ENCODE data around the gene URB2. TPM values are rescaled to one million over a fixed set of nuclear protein-coding genes. Genes with fewer than 3 reads are reported as not detected.
"Not testable (repeated sequence)": the region's sequence is repeated elsewhere in the genome, so short reads cannot be mapped to it uniquely, and the experiment has no call there.

URB2 gene
- total RNA-seq, 4 donors from 2014 or later = 5.7 to 7.7 (median 6.3) TPM

DNA sequence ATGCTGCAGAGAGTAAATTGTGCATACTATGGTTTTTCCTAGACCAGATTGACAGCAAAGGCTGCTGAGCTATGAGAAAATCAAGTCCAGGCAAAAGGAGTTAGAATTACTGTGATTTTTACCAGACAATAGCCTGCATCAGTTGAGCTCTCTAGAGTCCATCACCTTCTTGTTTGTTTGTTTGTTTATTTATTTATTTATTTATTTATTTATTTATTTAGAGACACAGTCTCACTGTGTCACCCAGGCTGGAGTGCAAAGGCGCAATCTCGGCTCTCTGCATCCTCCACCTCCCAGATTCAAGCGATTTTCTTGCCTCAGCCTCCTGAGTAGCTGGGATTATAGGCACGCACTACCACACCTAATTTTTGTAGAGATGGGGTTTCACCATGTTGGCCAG is 43.3 kb upstream of the URB2 start:
- no peak overlapping the region for H3K4me3 ChIP-seq (ENCODE audit: low read depth, poor library complexity, severe bottlenecking)
- WGBS, 2 donors = 95 to 98% methylated on average over 4 of the region's 4 CpGs
- intact Hi-C loops (cut with DNase I; ENCODE audit: low total_unique reads) = no loop called here
- TF ChIP-seq, protein P1, sequence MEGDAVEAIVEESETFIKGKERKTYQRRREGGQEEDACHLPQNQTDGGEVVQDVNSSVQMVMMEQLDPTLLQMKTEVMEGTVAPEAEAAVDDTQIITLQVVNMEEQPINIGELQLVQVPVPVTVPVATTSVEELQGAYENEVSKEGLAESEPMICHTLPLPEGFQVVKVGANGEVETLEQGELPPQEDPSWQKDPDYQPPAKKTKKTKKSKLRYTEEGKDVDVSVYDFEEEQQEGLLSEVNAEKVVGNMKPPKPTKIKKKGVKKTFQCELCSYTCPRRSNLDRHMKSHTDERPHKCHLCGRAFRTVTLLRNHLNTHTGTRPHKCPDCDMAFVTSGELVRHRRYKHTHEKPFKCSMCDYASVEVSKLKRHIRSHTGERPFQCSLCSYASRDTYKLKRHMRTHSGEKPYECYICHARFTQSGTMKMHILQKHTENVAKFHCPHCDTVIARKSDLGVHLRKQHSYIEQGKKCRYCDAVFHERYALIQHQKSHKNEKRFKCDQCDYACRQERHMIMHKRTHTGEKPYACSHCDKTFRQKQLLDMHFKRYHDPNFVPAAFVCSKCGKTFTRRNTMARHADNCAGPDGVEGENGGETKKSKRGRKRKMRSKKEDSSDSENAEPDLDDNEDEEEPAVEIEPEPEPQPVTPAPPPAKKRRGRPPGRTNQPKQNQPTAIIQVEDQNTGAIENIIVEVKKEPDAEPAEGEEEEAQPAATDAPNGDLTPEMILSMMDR (IDR thresholded peaks at IDR 0.05) = no peak
- no peak for TF ChIP-seq POLR2A (IDR thresholded peaks at IDR 0.05)
- no peak for DNase-seq (ENCODE audit: low spot score in 2 of 2)

DNA sequence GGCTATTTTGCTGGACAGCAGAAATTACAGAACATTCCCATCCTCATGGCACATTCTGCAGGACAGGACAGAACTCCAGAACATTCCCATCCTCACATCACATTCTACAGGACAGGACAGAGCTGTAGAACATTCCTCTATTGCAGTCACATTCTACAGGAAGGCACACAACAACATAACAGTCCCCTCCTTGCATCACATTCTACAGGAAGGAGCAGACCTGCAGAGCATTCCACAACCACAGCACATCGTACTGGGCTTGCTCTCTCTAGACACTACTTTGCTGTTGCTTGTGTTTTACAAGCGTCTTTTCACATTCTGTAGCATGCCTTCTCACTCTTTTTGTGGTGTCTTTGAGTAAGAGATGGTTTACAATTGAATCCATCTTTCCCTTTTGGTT is 40.7 kb upstream of the URB2 start:
- intact Hi-C loops (cut with DNase I; ENCODE audit: low total_unique reads) = no loop called here
- TF ChIP-seq, protein P1 (IDR thresholded peaks at IDR 0.05) = no peak
- no peak for TF ChIP-seq POLR2A (IDR thresholded peaks at IDR 0.05)
- no peak for DNase-seq (ENCODE audit: low spot score in 2 of 2)
- no peak overlapping the region for H3K4me3 ChIP-seq (ENCODE audit: low read depth, poor library complexity, severe bottlenecking)
- 71 to 83% methylated on average over 2 of the region's 2 CpGs for WGBS, 2 donors

DNA sequence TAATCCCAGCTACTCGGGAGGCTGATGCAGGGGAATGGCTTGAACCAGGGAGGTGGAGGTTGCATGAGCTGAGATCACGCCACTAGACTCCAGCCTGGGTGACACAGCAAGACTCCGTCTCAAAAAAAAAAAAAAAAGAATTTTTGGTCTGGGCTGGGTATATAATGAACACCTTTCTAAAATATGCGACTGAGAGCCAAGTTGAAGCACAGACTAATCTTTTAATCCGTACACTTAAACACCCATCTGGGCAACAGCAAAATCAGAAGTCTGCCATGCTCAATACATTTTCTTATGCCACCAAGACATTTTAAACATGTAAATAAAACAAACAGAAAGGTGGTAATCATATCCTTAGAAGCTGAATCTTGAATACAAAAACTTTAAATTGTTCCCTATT is 35.9 kb upstream of the URB2 start:
- 87 to 91% methylated on average over 5 of the region's 5 CpGs for WGBS, 2 donors
- intact Hi-C loops (cut with DNase I; ENCODE audit: low total_unique reads) = no loop called here
- DNase-seq (ENCODE audit: low spot score in 2 of 2) = no peak
- TF ChIP-seq, protein P1 (IDR thresholded peaks at IDR 0.05) = no peak
- no peak for TF ChIP-seq POLR2A (IDR thresholded peaks at IDR 0.05)
- H3K4me3 ChIP-seq (ENCODE audit: low read depth, poor library complexity, severe bottlenecking) = no peak overlapping the region

DNA sequence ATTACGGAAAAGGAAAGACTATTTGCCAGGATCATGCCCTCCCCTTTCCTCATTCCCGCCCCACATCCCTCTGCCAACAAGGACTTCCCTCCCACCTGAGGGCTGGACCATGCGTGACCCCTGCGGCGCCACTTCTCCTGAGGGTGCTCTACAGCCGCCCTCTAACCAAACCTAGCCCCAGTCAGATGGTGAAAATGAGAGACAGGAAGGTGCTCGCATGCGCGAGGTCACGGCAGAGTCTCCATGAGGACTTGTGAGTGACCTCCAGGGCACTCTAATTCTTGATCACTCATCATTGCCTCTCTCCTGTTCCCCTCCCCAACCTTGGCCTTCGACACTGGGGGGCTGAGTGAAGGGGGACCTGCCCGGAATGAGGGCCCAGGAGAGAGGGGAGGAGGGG is 32.2 kb upstream of the URB2 start:
- TF ChIP-seq, protein P1 (IDR thresholded peaks at IDR 0.05) = no peak
- no peak for TF ChIP-seq POLR2A (IDR thresholded peaks at IDR 0.05)
- WGBS, 2 donors = 89 to 95% methylated on average over 12 of the region's 12 CpGs
- intact Hi-C loops (cut with DNase I; ENCODE audit: low total_unique reads) = no loop called here
- DNase-seq (ENCODE audit: low spot score in 2 of 2) = peak in 1 of 2 donors; percentile 73
- H3K4me3 ChIP-seq (ENCODE audit: low read depth, poor library complexity, severe bottlenecking) = no peak overlapping the region

DNA sequence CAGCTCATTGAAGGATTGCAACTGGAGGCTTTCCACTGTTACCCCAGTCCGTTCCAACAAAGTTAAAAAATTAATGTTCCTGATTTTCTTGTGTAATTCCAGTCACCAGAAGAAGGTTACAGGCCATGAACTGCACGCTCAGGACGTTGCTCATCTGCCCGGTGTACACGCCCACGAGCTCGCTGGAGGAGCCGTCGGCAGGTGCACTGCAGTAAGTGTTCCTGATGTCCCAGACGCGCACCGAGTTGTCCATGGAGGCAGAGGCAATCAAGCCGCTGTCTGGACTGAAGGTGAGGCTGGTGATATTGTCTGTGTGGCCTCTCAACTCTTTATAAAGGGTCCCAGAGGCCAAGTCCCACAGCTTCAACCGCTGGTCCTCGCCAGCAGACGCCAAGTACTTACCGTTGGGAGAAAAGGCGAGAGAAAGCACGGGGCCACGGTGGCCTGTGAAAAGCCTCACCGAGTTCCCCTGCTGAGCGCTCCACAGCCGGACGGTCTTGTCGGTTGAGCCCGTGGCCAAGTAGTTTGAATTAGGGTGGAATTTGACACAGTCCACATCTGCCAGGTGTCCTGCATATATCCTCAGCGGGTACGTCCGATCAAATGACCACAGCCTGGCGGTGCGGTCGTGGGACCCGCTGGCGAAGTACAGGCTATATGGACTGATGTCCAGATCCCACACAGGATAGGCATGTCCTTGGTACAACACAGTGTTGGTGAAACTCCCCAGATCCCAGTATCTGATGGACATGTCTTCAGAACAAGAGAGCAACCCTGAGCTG is 31.6 kb upstream of the URB2 start:
- peak in 1 of 2 donors; percentile 81 for DNase-seq (ENCODE audit: low spot score in 2 of 2)
- no peak overlapping the region for H3K4me3 ChIP-seq (ENCODE audit: low read depth, poor library complexity, severe bottlenecking)
- intact Hi-C loops (cut with DNase I; ENCODE audit: low total_unique reads) = no loop called here
- TF ChIP-seq, protein P1 (IDR thresholded peaks at IDR 0.05) = no peak
- no peak for TF ChIP-seq POLR2A (IDR thresholded peaks at IDR 0.05)
- 95 to 98% methylated on average over 33 to 34 of the region's 34 CpGs for WGBS, 2 donors

DNA sequence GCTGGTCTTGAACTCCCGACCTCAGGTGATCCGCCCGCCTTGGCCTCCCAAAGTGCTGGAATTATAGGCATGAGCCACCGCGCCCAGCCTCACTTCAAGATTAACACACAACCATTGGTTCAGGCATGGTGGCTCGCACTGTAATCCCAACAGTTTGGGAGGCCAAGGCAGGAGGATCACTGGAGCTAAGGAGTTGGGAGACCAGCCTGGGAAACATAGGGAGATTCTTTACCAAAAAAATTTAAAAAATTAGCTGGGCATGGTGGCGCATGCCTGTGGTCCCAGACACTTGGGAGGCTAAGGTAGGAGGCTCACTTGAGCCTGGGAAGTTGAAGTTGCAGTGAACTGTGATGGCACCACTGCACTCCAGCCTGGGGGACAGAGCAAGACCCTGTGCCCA is 30.2 kb upstream of the URB2 start:
- intact Hi-C loops (cut with DNase I; ENCODE audit: low total_unique reads); DNase-seq (ENCODE audit: low spot score in 2 of 2); H3K4me3 ChIP-seq (ENCODE audit: low read depth, poor library complexity, severe bottlenecking): not testable (repeated sequence)
- 96% methylated on average over 7 of the region's 7 CpGs for WGBS, 2 donors
